ENCODE data around the gene HOXC6. TPM values are rescaled to one million over a fixed set of nuclear protein-coding genes. Genes with fewer than 3 reads are reported as not detected.

HOXC6 gene
- total and polyA plus RNA-seq, 8 donors, result 0.14 to 0.41 (median 0.28) TPM; not detected in 2

- intact Hi-C loops (cut with DNase I), result no loop called here
- no peak for ATAC-seq
- no peak for DNase-seq
- Histone ChIP-seq H3K27me3 (peaks cover 0 to 17% (median 0%) of the 10 kb centered on the region in 4 donors), H3K36me3 (no peaks in the 10 kb centered on the region), H3K4me1 (no peaks in the 10 kb centered on the region), H3K9me3 (no peaks in the 10 kb centered on the region), H3K4me3 (no peak overlapping the region), H3K27ac (no peak overlapping the region)
- 79 to 92% methylated on average over 2 of the region's 2 CpGs for WGBS, 2 donors
- FAIRE-seq, result no peak
- no peak for TF ChIP-seq CTCF (IDR thresholded peaks at IDR 0.05)
These were observed 27.3 kb downstream of the HOXC6 start for GRCh38 chr12:54055552-54055951.

- peaks cover 0 to 17% (median 0%) of the 10 kb centered on the region in 4 donors for H3K27me3 ChIP-seq
- no peaks in the 10 kb centered on the region for H3K4me1 ChIP-seq
- H3K36me3 ChIP-seq, result no peaks in the 10 kb centered on the region
- H3K4me3 ChIP-seq, result no peak overlapping the region
- TF ChIP-seq CTCF (IDR thresholded peaks at IDR 0.05), result no peak
- no peak for FAIRE-seq
- no peak for DNase-seq
- no peaks in the 10 kb centered on the region for H3K9me3 ChIP-seq
- no peak for ATAC-seq
- no peak overlapping the region for H3K27ac ChIP-seq
- intact Hi-C loops (cut with DNase I), result no loop called here
These were observed 27.9 kb downstream of the HOXC6 start for GRCh38 chr12:54056110-54056509.

GRCh38 chr12:54058128-54058768 lies 30.0 kb downstream of the HOXC6 start:
- no peak overlapping the region for H3K27ac ChIP-seq
- peaks cover 0 to 8% (median 0%) of the 10 kb centered on the region in 4 donors for H3K27me3 ChIP-seq
- DNase-seq (no peak), FAIRE-seq (no peak), ATAC-seq (no peak)
- intact Hi-C loops (cut with DNase I), result no loop called here
- TF ChIP-seq CTCF (IDR thresholded peaks at IDR 0.05), result no peak
- 57% methylated on average over 14 of the region's 14 CpGs for WGBS, 2 donors
- H3K4me1 ChIP-seq, result no peaks in the 10 kb centered on the region
- H3K9me3 ChIP-seq, result no peaks in the 10 kb centered on the region
- no peak overlapping the region for H3K4me3 ChIP-seq
- no peaks in the 10 kb centered on the region for H3K36me3 ChIP-seq

- FAIRE-seq (no peak), DNase-seq (no peak), ATAC-seq (no peak)
- WGBS, 2 donors, result 41 to 47% methylated on average over 7 of the region's 7 CpGs
- no peak overlapping the region for H3K4me3 ChIP-seq
- H3K9me3 ChIP-seq, result no peaks in the 10 kb centered on the region
- H3K36me3 ChIP-seq, result no peaks in the 10 kb centered on the region
- no peak for TF ChIP-seq CTCF (IDR thresholded peaks at IDR 0.05)
- H3K27me3 ChIP-seq, result no peaks in the 10 kb centered on the region
- H3K4me1 ChIP-seq, result no peaks in the 10 kb centered on the region
- no peak overlapping the region for H3K27ac ChIP-seq
- intact Hi-C loops (cut with DNase I), result no loop called here
These were observed 31.4 kb downstream of the HOXC6 start for GRCh38 chr12:54059668-54060067.

- DNase-seq (no peak), FAIRE-seq (no peak), ATAC-seq (no peak)
- TF ChIP-seq CTCF (IDR thresholded peaks at IDR 0.05), result no peak
- 32 to 35% methylated on average over 38 of the region's 38 CpGs for WGBS, 2 donors
- H3K27ac ChIP-seq, result no peak overlapping the region
- no peaks in the 10 kb centered on the region for H3K27me3 ChIP-seq
- H3K4me1 ChIP-seq, result no peaks in the 10 kb centered on the region
- H3K36me3 ChIP-seq, result no peaks in the 10 kb centered on the region
- intact Hi-C loops (cut with DNase I), result no loop called here
- no peak overlapping the region for H3K4me3 ChIP-seq
- no peaks in the 10 kb centered on the region for H3K9me3 ChIP-seq
These were observed 32.1 kb downstream of the HOXC6 start for GRCh38 chr12:54060174-54060974.
